Left renal cortex interstitium (tissue), 4 donors: Measurements from ENCODE around the gene GBE1. TPM values are rescaled to one million over a fixed set of nuclear protein-coding genes. Genes with fewer than 3 reads are reported as not detected.
A peak's percentile ranks its signal among the peaks of the same experiment; 100 is the strongest.
"Not testable (repeated sequence)": the region's sequence is repeated elsewhere in the genome, so short reads cannot be mapped to it uniquely, and the experiment has no call there.

Experiments
- DNase-seq, 4 donors: peaks; one replicate each; pipeline ENCODE4 v3.0.0-alpha.2; 2013; ENCODE audit warnings: low read depth in 4 of 4, low spot score in 2 of 4, missing footprints in 1 of 4
- polyA plus RNA-seq, 4 donors: library from polyadenylated mRNA; unstranded; fragments of 120-200 nt; gene quantifications; one replicate each; pipeline ENCODE4 v1.2.1, GENCODE V29; 2013; ENCODE audit not compliant: insufficient read length in 4 of 4

The GBE1 gene
- polyA plus RNA-seq = 10 to 100 TPM; 26.1 to 34.7 (median 28.8) TPM

DNA sequence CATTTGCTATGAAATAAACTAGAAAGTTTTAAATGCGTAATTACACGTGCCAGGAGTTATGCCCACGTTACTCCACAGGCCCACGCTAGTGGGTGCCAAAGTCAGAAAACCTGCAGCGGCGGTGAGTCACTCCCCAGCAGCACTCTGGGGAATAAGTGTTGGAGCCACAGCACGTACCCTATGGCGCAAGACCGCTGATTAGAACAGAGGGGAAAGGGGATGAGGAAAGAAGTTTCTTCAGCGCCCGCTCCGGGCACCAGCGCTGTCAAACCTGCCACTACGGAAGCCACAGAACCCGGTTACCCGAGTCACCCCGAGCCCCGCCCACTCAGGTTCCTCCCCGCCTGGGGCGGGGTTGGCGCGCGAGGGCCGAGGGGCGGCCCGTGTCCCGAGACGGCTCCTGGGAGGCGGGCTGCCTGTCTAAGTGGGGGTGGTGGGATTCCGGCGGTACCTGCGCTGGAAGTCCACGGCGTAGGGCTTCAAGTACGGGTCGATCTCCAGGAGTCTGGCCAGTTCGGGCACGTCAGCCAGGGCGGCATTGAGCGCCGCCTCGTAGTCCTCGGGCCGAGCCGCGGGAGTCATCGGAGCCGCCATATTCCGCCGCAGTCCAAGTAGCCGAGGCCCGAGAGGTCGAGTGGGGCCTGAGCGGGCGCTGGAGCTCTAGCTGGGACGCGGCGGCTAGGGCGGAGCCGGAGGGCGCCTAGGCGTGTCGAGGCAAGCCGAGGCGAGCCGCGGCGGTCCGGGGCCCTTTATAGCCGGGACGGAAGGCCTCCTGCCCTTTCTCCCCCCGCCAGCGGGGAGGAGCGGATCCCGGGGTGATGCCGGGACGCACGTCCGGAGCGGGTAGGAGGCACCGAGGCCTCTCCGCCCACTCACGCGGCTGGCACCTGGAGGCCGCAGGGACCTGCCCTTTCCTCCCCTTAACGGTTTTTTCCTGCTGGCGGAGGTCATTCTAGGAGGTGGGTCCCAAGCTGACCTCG, at the start of gene GBE1:
TSS of gene GBE1 (minus strand) at position 722 of the 980 bp plus-strand sequence. CDS start at position 594, 128 bp downstream.
- DNase-seq = peak; percentile 83 to 89 (median 86)

DNA sequence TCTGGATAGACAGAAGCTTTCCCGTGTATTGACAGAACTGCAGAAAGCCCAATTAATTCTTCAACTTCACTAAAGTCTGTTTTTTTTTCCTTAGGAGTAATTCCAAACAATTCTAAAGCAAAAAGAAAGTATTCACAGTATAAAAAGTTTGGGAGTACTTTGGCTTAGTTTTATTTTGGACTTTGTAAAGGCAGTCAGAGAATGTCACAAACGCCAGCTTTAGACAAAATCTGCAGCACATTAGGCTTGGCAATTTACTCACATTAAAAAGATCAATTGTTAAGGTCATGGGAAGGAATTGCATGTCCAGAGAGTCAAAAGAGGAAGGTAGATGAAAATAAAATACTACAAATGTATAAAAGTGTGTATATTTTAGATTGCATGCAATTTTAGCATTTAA, 47.5 kb upstream of the GBE1 start:
- no peak for DNase-seq

DNA sequence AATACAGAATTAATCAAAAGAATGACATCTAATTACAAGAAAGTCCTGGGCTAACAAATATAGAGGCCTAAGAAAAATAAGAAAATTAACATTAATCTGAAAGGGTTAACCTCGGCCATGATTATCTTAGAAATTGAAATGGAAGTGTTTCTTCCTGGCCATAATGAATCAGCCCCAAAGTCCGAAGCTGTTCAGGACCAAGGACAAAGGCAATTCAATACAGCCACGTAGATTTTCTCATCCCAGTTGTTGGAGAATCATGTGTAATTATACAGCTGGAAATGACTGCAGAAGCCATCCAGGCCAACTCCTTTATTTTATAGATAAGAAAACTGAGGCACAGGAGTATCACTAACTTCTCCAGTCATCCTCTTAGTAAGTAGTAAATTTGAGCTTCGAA, 38.0 kb upstream of the GBE1 start:
- DNase-seq = no peak

DNA sequence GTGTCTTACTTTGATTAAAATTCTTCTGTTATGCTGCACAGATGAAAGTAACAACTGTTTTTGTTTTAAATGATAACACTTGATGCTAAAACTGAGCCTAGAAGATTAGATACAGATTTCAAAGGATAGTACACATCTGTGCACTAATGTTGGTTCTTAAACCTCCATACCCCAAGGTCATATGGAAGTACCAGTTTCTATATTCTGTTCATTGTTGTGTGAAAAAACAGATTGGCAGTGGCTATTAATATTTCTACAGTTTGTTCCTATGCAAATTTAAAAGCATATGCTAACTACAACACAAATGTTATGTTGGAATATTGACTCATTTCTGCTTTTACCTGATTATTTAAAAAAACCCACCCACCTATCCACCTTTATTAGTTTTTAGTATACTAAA, 32.0 kb upstream of the GBE1 start:
- DNase-seq = no peak

DNA sequence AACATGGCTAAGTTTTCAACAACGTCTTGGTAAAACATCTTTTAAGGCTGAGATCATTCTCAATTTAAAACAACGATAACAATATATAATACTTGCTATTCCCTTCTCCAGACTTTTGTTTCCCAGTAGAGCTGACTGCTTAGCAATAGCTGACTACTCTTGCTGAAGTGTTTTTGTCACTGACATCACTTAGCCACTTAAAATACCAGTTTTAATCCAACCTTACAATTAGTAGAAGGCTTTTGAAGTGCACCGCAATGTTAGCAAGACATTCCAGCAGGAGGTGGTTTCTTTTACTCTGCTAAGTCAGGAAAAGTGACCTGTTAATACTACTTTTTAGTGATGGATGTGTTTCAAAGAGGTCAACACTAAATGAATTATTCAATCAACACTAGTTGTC, 28.7 kb upstream of the GBE1 start:
- DNase-seq = no peak

DNA sequence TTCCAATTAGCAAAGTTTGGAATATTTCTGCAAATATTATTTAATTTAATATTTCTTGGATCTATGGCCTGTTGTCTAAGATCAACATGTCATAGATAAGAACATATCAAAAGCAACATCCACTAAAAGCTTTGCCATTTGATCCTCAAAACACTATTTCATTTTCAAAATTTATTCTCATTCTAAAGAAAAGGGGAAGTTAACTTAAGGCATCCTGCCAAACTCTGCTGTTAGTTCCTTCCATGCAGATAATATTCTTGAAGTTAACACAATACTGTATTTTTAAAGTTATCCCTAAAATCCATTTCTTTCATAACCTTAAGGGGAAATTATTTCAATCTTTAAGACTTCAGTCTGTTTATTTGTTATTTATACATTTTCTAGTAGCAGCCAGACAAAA, 28.2 kb upstream of the GBE1 start:
- DNase-seq = no peak

DNA sequence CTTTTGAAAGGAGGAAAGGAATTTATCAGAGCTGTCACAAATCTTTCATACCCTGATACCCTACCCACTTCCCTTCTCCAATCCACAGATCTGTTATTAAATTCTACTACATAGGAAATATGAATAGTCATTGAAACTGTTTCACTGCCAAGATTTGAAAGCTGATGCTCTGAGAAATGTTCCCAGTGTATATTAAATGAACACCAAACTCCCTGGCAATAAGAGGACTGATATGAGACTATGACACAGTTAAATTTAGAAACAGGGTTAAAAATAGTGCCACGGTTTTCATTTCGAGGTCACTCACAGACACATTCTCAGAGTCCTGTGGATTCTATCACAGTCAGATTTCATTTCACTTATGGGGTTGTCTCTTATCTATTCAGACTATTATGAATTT, 27.2 kb upstream of the GBE1 start:
- no peak for DNase-seq

DNA sequence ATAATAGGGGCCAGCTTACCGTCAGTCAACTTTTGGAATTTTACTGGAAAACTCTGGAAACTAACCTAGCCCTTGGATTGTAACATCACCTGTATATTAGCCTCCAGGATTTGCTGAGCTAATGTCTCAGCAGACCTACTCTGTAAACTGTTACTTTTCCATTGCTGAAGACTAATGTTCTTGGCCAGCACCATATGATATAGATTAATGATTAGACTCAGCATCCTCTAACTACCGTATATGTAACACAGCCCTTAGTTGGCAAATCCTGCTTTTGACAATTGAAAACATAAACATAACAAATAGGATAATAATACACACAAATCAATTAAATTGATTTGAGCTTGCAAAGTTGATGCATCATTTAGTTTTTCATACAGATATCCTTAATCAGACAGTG, 26.6 kb upstream of the GBE1 start:
- no peak for DNase-seq

DNA sequence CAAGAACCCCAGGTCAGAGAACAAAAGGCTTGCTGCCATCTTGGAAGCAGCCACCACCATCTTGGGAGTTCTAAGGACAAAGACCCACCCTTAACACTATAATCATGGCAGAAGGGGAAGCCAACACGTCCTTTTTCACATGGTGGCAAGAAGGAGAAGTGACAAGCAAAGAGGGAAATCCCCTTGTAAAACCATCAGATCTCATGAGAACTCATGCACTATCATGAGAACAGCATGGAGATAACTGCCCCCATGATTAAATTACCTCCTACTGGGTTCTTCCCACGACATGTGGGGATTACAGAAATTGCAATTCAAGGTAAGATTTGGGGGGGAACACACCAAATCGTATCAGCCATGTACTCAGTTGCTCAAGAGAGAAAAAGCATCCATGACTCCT, 21.1 kb upstream of the GBE1 start:
- no peak for DNase-seq

DNA sequence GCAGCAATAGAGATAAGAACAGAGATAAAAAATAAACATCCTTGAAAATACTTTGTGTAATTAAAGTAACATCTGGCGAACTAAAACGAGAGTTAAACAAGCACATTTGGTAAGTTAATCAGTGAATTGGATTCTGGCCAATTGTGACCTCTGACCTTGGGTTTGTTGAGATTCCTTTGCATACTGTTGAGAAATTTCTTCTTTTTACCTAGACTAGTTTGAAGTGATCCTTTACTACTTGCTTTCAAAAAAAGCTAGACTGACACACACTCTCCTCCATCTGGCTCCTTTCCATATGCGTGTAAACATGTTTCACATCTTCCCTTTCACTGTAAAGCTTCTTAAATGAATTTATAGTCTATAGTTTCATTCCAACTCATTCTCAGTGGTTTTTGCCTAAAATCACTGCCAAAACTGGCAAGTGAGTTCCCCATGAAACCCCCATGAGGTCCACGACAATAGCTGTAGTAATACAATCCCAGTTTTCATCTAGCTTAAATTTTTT, 17.3 kb upstream of the GBE1 start:
- no peak for DNase-seq

DNA sequence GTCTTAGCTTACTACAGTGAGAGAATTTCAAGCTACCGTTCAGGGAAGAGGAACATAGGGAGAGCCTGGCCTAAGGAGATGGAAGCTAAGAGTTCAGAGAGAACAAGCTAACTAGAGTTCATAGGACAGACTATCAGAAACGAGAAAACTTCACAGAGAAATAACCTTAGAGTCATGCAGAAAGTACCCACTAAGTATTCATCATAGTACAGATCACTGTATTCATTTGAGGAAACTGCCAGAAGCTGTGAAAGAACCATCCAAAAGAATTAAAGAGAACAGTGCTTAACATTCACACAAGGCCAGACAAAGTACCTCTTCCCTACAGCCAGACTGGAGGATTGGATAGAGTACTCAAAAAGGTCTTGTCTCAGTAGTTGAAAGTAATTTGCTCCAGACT, 15.2 kb upstream of the GBE1 start:
- DNase-seq = no peak

DNA sequence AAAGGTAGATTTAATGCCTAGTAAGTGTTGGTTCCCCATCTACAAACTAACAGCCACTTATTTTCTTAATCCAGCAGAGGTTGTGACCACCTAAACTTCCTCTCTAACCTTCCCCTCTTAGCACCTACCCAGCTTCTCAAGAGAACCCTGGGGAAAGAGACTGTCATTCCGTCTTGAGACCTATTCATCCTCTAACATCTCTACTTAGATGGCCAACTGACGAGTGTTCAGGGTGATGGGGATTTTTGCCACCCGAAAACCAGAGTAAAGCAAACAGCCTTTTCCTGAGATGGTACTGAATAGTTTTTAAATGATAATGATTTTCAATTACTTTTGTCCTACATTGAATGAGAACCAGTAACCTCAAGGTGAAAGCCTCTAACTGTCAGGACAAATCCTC, 9.3 kb upstream of the GBE1 start:
- no peak for DNase-seq

DNA sequence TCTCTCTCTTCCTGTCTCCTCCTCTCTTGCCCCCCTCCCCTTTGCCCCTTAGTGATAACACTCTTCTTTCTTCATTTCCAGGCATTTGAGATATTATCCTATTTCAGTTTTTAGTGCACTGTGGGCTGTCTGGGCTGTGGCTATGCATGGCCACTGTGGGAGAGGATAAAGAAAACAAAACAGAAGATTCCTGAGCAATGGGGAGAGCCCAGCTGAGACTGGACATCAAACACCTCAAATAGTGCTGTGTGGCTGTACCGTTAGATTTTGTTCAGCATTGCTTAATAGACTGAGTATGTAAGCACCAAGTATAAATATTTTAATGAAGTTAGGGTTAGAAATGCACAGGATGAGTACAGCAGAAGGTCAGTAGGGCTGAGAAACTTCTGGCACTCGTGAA, 7.9 kb upstream of the GBE1 start:
- DNase-seq = no peak

DNA sequence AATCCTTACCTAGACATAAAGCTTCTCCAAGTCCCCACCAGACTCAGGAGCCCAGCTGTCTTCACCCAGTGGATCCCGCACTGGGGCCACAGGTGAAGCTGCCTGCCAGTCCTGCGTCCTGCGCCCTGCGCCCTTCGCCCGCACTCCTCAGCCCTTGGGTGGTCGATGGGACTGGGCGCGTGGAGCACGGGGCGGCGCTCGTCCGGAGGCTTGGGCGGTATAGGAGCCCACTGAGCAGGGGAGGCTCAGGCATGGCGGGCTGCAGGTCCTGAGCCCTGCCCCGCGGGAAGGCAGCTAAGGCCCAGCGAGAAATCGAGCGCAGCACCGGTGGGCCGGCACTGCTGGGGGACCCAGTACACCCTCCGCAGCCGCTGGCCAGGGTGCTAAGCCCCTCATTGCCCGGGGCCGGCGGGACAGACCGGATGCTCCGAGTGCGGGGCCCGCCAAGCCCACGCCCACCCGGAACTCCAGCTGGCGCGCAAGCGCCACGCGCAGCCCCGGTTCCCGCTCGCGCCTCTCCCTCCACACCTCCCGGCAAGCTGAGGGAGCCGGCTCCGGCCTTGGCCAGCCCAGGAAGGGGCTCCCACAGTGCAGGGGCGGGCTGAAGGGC, 5.9 kb upstream of the GBE1 start:
- not testable (repeated sequence) for DNase-seq

DNA sequence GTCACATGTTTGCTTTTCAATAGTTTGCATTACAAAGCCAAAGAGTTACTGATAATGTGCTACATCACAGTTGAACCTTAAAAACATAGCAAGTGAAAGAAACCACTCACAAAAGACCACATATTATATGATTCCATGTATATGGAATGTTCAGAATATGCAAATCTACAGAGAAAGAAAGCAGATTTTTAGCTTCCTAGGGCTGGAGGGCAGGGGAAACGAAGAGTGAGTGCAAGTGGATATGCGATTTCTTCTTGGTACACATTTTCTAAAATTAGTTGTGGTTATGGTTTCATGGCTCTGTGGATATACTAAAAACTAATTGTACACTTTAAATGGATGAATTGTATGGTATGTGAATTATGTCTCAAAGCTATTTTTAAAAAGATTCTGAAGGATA, 4.0 kb upstream of the GBE1 start:
- no peak for DNase-seq

DNA sequence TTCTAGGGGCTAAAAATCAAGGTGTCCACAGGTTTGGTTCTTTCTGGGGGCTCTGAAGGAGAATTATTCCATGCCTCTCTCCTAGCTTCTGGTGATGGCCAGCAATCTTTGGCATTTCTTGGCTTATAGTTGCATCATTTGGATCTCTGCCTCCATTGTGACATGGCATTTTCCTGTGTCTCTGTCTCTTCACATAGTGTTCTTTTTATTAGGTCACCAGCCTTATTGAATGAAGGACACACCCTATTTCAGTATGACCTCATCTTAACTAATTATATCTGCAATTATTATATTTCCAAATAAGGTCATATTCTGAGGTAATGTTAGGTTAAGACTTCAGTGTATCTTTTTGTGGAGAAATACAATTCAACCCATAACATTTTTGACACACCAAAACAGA, 3.2 kb upstream of the GBE1 start:
- DNase-seq = no peak

DNA sequence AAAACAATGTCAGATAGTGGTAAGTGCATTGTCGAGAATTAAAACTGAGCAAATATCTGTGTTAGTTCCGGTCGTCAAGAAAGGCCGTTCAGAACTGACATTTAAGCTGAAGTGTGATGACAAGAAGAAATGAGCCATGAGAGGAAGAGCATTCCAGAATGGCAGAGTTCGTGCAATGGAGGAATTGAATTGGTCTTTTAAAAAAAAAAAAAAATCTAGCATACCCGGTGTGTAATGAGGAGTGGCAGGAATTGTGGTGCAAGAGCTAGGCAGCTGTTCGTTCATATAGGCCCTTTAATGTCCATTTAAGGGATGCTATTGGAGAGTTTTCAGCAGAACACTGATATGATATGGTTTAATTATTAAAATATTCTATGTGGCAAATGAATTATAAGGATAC, 2.6 kb upstream of the GBE1 start:
- DNase-seq = no peak

DNA sequence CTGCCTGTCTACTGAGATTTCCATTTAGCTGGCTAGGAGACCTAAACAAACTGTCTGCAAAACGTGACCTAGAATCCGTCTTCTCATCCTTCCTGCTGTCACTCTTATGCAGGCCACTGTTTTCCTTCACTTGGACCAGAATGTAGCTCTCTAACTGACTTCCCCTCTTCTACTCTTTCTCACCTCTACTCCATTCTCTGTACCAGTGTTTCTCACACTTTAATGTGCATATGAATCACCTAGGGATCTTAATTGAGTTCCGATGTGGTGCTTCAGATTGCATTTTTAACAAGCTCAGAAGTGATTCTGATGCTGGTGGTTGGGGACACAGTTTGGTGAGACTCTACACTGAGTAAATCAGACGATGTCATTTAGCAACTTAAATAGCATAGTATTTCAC, 1.6 kb upstream of the GBE1 start:
- no peak for DNase-seq

DNA sequence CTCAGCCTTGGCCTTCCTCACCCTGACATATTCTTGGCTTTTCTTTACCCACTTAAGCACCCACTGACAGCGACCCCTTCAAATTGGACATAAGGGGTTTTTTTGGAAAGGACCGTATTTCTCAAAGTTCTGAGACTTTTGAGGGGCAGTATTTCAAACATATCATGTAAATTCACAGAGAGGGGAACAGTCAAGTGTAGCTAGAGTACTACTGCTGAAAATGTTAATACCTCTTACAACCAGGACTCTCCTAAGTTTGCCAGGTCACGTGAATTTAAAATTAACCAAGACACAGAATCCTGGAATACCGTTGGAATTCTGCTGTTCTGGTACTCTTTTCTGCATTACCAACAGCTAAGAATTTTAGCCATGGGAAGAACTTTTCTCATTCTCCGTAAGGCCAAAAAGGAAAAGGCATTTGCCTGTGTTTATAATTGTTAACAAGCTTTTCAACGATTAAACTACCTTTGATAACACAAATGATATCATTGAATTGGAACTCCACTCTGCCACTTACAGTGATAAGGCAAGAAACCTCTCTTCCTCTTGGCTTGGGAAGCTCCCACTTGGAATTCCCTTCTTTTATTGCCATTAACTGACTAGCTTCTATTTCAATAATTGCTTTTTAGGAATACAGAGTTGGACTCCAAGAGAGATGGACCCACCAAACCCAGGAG, 597 bp upstream of the GBE1 start:
- peak in 1 of 4 donors; percentile 29 for DNase-seq

DNA sequence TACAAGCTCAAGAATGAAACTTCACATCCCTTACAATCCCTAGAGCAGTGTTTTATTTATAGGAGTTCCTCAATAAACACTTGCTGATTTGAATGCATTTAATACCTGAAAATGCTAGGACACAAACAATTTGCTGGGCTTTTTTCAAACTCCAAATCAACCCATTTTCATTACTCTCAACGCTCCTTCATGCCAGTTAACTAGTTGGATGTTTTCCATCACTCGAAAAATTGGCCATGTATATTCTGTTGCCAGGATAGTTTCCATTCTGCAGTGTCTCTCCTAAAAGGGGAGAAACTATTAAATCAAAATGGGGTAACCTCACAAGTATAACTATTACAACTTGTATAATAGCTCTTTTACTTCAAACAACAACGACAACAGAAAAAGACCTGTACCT, 1.2 kb downstream of the GBE1 start:
- DNase-seq = no peak

DNA sequence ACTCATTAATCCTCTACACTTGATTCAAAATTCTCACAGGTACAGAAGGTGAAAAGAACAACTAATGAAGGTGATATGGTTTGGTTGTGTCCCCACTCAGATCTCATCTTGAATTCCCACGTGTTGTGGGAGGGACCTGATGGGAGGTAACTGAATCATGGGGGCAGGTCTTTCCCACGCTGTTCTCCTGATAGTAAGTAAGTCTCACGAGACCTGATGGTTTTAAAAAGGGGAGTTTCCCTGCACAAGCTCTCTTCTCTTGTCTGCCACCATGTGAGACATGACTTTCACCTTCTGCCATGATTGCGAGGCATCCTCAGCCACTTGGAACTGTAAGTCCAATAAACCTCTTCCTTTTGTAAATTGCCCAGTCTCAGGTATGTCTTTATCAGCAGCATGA, 2.7 kb downstream of the GBE1 start:
- DNase-seq = not testable (repeated sequence)
